Neural cell (in vitro differentiated cells): ENCODE data around the gene QPCT.

Source experiments
- CTCF ChIP-seq: fragments of 450-650 bp; IDR thresholded peaks from 2 replicates; pipeline ENCODE4 v1.5.1; 2014; ENCODE audit warnings: antibody characterized with exemption, mild to moderate bottlenecking, moderate library complexity; ENCODE audit not compliant: poor library complexity, severe bottlenecking
- EP300 ChIP-seq: fragments of 450-650 bp; conservative IDR thresholded peaks from 2 replicates; pipeline ENCODE4 v1.6.1; 2014; ENCODE audit warnings: antibody characterized with exemption, mild to moderate bottlenecking, moderate library complexity; ENCODE audit not compliant: poor library complexity, severe bottlenecking
- EZH2 ChIP-seq: fragments of 200-600, 300-800 bp; shearing (Covaris generic), sonication (generic); IDR thresholded peaks from 2 replicates; pipeline ENCODE4 v1.6.1; 2014; ENCODE audit warnings: antibody characterized with exemption, low read length, borderline replicate concordance, mild to moderate bottlenecking; ENCODE audit not compliant: insufficient read depth, poor library complexity, severe bottlenecking
- POLR2AphosphoS5 ChIP-seq: IDR thresholded peaks from 2 replicates; pipeline ENCODE4 v1.6.1; 2012
- RAD21 ChIP-seq: fragments of 450-650 bp; conservative IDR thresholded peaks from 2 replicates; pipeline ENCODE4 v1.6.1; 2014; ENCODE audit warnings: antibody characterized with exemption, mild to moderate bottlenecking, moderate library complexity
- REST ChIP-seq: IDR thresholded peaks from 2 replicates; pipeline ENCODE4 v1.6.1; 2012; ENCODE audit warnings: borderline replicate concordance
- TAF1 ChIP-seq: IDR thresholded peaks from 2 replicates; pipeline ENCODE4 v1.6.1; 2012; ENCODE audit warnings: low read depth

- TF ChIP-seq CTCF (no peak), EZH2 (no peak), EP300 (no peak), REST (no peak), POLR2AphosphoS5 (no peak), RAD21 (no peak), TAF1 (no peak)
Measured at GRCh38 chr2:37379881-37380296, 35.5 kb downstream of the QPCT start.
